Measurements from ENCODE around the gene ZNF227.
"Not testable (repeated sequence)": the region's sequence is repeated elsewhere in the genome, so short reads cannot be mapped to it uniquely, and the experiment has no call there.

Gene ZNF227

GRCh38 chr19:44212250-44212865, at the start of gene ZNF227:
TSS of gene ZNF227 (plus strand) at chr19:44212532. CDS start at chr19:44217793, 5,261 bp downstream.
- DNase-seq: peak; percentile 88

- no peak for DNase-seq
Measured at GRCh38 chr19:44163789-44164188, 48.5 kb upstream of the ZNF227 start.

GRCh38 chr19:44164327-44164672, 48.0 kb upstream of the ZNF227 start:
- DNase-seq: no peak

GRCh38 chr19:44164673-44165512, 47.4 kb upstream of the ZNF227 start, which contains the start of gene ZNF226:
TSS of gene ZNF226 (plus strand) at chr19:44165100. CDS start at chr19:44170081, 4,981 bp downstream.
- peak; percentile 90 for DNase-seq

- DNase-seq: not testable (repeated sequence)
Measured at GRCh38 chr19:44170660-44171059, 41.7 kb upstream of the ZNF227 start.

- DNase-seq: no peak
Measured at GRCh38 chr19:44176590-44176989, 35.7 kb upstream of the ZNF227 start.

- no peak for DNase-seq
Measured at GRCh38 chr19:44180968-44181367, 31.4 kb upstream of the ZNF227 start.

- DNase-seq: no peak
Measured at GRCh38 chr19:44182145-44182544, 30.2 kb upstream of the ZNF227 start.

GRCh38 chr19:44190020-44190419, 22.3 kb upstream of the ZNF227 start:
- DNase-seq: no peak

GRCh38 chr19:44192127-44192526, 20.2 kb upstream of the ZNF227 start:
- no peak for DNase-seq

GRCh38 chr19:44196772-44197171, 15.6 kb upstream of the ZNF227 start:
- no peak for DNase-seq

- DNase-seq: no peak
Measured at GRCh38 chr19:44202470-44202869, 9.9 kb upstream of the ZNF227 start.

GRCh38 chr19:44202974-44203373, 9.4 kb upstream of the ZNF227 start:
- no peak for DNase-seq

GRCh38 chr19:44203877-44204276, 8.5 kb upstream of the ZNF227 start:
- not testable (repeated sequence) for DNase-seq

GRCh38 chr19:44204772-44205171, 7.6 kb upstream of the ZNF227 start:
- DNase-seq: no peak

GRCh38 chr19:44207126-44207803, 5.1 kb upstream of the ZNF227 start:
- DNase-seq: peak; percentile 87

GRCh38 chr19:44212866-44213346, 574 bp downstream of the ZNF227 start:
- DNase-seq: no peak

GRCh38 chr19:44219926-44220325, 7.6 kb downstream of the ZNF227 start:
- DNase-seq: not testable (repeated sequence)

GRCh38 chr19:44220761-44221160, 8.4 kb downstream of the ZNF227 start:
- not testable (repeated sequence) for DNase-seq

- not testable (repeated sequence) for DNase-seq
Measured at GRCh38 chr19:44221291-44221690, 9.0 kb downstream of the ZNF227 start.

- no peak for DNase-seq
Measured at GRCh38 chr19:44228318-44228717, 16.0 kb downstream of the ZNF227 start.

- no peak for DNase-seq
Measured at GRCh38 chr19:44232867-44233266, 20.5 kb downstream of the ZNF227 start.

- DNase-seq: no peak
Measured at GRCh38 chr19:44236384-44236783, 24.1 kb downstream of the ZNF227 start.

Data from T1000 (cell line).